HG03565 (cell line): Measurements from ENCODE around the gene TF.
"Not testable (repeated sequence)": the region's sequence is repeated elsewhere in the genome, so short reads cannot be mapped to it uniquely, and the experiment has no call there.

Experiments
- ATAC-seq: cut with Tn5 transposase; IDR thresholded peaks from one replicate; pipeline ENCODE4 v1.9.1; 2021; ENCODE audit warnings: mild to moderate bottlenecking, moderate library complexity; ENCODE audit not compliant: unreplicated experiment

TF gene

DNA sequence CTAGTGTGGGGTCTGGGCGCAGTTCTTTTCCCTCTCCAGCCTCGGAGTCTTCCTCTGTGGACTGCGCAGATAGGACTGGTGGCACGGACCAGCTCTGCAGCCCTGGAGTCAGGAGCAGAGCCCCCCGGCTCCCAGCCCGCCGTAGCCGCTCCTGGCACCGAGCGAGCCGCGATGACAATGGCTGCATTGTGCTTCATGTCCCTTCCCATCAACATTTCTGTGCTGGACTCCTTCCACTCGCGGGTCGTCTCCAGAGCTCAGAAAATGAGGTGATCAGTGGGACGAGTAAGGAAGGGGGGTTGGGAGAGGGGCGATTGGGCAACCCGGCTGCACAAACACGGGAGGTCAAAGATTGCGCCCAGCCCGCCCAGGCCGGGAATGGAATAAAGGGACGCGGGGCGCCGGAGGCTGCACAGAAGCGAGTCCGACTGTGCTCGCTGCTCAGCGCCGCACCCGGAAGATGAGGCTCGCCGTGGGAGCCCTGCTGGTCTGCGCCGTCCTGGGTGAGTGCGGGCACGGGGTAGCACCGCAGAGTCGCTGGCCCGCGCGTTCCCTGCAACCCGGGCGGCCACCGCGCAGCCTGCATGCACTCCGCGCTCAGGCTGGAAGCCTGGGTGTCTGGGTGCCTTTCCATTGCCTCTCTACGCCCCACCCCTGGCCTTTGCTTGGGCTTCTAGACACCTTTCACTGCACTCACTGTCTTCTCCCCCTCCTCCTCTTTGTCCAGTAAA lies at the start of gene TF:
TF (plus strand) TSS at position 413 of the 731 bp plus-strand sequence; CDS start at position 461, 48 bp downstream.
- ATAC-seq = no peak

- no peak for ATAC-seq
Observed at GRCh38 chr3:133697960-133698359, 48.2 kb upstream of the TF start.

- ATAC-seq = no peak
Observed at GRCh38 chr3:133699467-133699866, 46.7 kb upstream of the TF start.

- no peak for ATAC-seq
Observed at GRCh38 chr3:133699903-133700302, 46.3 kb upstream of the TF start.

DNA sequence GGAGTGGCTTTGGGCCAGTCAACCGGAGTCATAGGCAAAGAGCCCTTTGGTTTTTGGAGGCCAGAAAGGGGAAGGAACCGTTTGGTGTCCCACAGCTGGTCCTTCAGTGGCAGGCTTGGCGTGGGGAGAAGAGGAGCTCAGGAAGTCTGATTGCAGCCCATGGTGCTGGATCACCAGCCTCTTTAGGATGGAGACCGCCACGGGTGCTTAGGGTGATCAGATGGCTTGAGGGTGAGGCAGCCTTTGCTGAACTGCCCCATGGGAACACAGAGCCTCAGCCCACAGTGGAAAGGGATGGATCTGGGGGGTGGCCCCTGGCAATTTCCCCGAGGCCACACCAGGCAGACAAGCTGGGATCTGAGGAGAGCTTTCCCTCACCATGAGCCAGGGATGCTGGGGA lies 45.8 kb upstream of the TF start:
- no peak for ATAC-seq

- ATAC-seq = no peak
Observed at GRCh38 chr3:133701435-133702358, 44.5 kb upstream of the TF start.

GRCh38 chr3:133703915-133704314 lies 42.3 kb upstream of the TF start:
- no peak for ATAC-seq

DNA sequence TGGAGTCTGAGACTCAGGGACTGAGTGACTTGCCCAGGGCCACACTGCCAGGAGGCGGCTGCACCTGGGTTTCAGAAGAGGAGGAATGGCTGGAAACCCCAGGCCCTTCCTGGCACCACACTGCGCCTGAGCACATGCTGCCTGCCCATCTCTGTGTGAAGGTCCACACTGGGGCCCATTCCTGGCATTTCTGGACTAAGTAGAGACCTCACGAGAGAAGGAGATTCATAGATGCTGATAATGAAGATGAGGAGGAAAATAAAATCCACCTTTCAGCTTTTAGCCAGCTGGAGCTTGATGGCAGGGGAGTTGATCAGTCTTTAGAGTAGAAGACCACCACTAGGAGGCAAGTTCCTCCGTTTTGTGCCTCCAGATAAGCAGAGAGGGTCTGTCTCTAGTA lies 40.2 kb upstream of the TF start:
- ATAC-seq = no peak

- ATAC-seq = no peak
Observed at GRCh38 chr3:133709139-133709750, 36.9 kb upstream of the TF start.

DNA sequence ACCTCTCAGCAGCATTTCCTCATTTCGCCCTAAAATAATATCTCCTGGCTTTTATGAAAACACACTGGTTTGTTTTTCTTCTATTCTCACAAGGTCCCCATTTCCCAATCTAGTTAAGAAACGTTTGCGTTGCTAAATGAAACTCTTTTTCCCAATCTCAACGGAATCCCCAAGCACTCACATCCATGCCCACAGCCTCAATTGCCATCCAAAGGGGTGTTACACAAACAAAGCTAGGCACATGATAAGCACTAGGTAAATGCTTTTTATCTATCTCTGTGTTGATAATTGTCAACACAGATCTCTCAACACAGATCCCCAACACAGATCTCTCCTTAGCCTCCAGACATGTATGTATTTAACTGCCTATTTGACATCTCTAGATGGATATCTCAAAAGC lies 35.2 kb upstream of the TF start:
- no peak for ATAC-seq

DNA sequence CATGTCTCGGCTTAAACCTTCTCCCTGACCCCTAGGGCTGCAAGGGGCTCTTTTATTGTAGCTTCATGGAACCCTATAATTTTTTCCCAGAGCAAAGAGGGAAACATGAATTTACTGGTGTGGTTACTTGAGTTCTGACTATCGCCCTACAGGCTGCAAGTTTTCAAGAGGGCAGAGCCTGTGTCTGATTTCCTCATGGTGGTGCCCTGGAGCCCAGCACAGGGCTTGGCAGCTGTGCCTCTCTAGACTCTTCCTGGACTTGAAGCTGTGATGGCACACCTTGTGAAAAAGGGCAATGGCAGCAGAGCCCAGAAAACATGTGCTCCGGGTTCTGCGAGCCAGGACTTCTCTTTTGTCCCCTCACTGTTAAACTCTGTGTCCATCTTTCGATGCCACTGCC lies 34.2 kb upstream of the TF start:
- no peak for ATAC-seq

GRCh38 chr3:133713347-133713746 lies 32.8 kb upstream of the TF start:
- ATAC-seq = no peak

DNA sequence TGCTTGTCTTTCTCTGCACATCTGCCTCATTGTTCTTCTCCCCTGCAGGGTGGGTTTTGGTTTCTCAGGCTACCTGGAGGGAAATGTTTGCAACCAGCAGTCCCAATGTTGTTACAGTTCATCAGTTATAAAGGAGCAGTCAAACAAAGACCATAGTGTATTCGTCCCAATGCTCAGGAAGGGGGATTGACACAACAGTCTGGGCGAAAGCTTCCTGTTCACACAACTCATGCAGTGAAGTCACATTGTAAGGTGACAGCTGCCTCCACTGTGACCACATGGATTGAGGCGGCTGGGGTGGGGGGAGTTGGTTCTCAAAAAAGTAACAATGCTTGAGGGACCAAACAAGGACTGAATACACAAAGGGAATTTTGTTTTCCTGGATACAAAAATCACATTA lies 28.8 kb upstream of the TF start:
- no peak for ATAC-seq

- no peak for ATAC-seq
Observed at GRCh38 chr3:133722935-133723334, 23.3 kb upstream of the TF start.

DNA sequence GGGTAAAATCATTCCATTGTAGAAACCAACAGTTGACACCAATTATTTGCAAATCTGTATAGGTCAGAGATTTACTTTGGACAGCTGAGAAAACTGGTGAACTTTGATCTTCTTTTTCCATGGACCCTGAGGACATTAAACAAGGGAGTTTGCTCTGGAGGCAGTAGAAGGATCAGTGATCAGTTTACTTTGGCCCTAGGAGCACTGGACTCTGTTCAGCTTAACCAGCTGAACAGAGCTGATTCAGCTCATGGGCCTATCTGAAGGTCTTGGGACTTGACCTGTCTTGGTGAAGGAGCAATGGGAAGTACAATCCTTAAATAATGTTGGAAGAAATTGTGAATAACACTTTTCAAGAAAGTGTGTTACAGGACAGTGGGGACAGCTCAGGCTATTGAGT lies 15.2 kb upstream of the TF start:
- no peak for ATAC-seq

DNA sequence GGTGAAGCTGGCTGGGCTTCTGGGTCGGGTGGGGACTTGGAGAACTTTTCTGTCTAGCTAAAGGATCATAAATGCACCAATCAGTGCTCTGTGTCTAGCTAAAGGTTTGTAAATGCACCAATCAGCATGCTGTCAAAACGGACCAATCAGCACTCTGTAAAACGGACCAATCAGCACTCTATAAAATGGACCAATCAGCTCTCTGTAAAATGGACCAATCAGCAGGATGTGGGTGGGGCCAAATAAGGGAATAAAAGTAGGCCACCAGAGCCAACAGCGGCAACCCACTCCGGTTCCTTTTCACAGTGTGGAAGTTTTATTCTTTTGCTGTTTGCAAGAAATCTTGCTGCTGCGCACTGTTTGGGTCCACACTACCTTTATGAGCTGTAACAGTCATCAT lies 14.0 kb upstream of the TF start:
- not testable (repeated sequence) for ATAC-seq

DNA sequence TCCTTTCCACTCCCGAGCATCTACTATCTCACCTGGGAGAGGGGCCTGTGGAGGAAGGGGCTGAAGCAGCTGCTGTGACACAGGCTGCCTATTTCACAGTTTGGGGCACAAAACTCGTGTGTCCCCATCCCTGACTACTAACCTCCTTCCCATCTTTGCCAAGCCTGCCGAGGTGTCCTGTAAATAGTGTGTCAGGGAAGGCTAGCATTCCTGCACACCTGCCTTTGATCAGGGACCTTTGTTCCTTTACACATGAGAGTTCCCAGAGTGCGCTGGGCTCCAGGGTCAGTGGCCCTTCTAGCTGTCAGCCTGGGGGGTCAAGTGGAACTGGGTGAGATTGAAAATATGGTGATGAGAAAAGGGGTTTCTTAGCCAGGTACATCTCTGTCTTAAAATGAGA lies 13.0 kb upstream of the TF start:
- ATAC-seq = no peak

- ATAC-seq = no peak
Observed at GRCh38 chr3:133734305-133734704, 11.9 kb upstream of the TF start.

- no peak for ATAC-seq
Observed at GRCh38 chr3:133742351-133743091, 3.7 kb upstream of the TF start.

DNA sequence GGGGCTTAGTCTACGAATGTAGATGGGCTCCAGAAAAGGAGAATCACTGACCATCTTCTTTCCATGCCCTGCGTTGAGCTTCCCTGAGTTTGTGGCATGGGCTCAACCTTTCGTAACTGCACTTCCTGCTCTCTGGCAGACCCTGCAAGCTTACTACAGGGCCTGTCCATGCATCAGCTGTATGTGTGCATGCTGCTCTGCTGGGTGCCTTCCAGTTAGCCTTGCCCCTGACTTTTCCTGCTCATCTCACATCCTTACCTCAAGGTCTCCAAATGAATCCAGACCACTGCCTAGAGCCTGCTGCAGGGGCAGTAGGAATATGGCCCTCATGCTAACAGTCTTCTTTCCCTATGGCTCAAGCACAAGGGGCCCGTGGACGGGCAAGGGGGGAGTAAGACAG lies 2.0 kb upstream of the TF start:
- ATAC-seq = no peak

DNA sequence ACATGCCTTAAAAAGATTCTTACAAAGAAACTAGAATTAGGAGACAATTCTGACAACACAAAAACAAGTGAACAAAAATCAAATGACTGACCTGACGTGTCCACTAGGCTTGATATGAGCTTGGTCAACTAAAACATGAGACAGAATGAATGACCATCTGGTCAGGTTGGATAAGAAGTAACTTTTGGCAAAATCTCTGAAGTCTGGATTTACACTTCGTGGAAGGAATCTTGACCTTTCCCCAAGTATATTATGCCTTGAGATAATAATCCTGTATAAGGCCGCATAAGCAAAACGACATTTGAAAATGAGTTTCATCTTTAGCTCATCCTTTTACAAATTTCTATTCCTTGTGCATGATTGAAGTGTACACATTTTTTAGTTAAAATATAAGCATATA lies 1.1 kb upstream of the TF start:
- ATAC-seq = no peak
